GM12891 (cell line): ENCODE results near the gene C8B.

Experiments used
- DNase-seq: peaks from one replicate; pipeline ENCODE4 v3.0.0; 2011; ENCODE audit warnings: low spot score; ENCODE audit not compliant: insufficient read length
- FAIRE-seq: peaks from 2 replicates; lab custom pipeline; 2011; peaks lifted over from hg19 to GRCh38; lab: Jason Lieb, UNC
- PAX5 ChIP-seq: IDR thresholded peaks from 2 replicates; pipeline ENCODE4 v1.6.1; 2011; ENCODE audit warnings: low read length, moderate library complexity, mild to moderate bottlenecking; ENCODE audit not compliant: insufficient read depth, severe bottlenecking
- POLR2A ChIP-seq: IDR thresholded peaks from 2 replicates; pipeline ENCODE4 v1.6.1; 2011; ENCODE audit warnings: low read depth, low read length, control low read depth
- POLR2AphosphoS5 ChIP-seq: IDR thresholded peaks from 2 replicates; pipeline ENCODE4 v1.6.1; 2011; ENCODE audit warnings: low read depth, low read length, control low read depth
- POU2F2 ChIP-seq: IDR thresholded peaks from 2 replicates; pipeline ENCODE4 v1.6.1; 2011; ENCODE audit warnings: low read depth, mild to moderate bottlenecking, control low read depth, low read length, moderate library complexity
- SPI1 ChIP-seq: IDR thresholded peaks from 2 replicates; pipeline ENCODE4 v1.6.1; 2011; ENCODE audit warnings: low read depth, low read length, control low read depth
- TAF1 ChIP-seq: IDR thresholded peaks from 2 replicates; pipeline ENCODE4 v1.6.1; 2011; ENCODE audit warnings: low read depth, low read length, control low read depth

Gene C8B

GRCh38 chr1:56993475-56993874 lies 27.7 kb upstream of the C8B start:
- no peak for TF ChIP-seq PAX5
- no peak for TF ChIP-seq POU2F2
- no peak for TF ChIP-seq POLR2AphosphoS5
- TF ChIP-seq SPI1 = no peak
- FAIRE-seq (no peak), DNase-seq (no peak)

DNA sequence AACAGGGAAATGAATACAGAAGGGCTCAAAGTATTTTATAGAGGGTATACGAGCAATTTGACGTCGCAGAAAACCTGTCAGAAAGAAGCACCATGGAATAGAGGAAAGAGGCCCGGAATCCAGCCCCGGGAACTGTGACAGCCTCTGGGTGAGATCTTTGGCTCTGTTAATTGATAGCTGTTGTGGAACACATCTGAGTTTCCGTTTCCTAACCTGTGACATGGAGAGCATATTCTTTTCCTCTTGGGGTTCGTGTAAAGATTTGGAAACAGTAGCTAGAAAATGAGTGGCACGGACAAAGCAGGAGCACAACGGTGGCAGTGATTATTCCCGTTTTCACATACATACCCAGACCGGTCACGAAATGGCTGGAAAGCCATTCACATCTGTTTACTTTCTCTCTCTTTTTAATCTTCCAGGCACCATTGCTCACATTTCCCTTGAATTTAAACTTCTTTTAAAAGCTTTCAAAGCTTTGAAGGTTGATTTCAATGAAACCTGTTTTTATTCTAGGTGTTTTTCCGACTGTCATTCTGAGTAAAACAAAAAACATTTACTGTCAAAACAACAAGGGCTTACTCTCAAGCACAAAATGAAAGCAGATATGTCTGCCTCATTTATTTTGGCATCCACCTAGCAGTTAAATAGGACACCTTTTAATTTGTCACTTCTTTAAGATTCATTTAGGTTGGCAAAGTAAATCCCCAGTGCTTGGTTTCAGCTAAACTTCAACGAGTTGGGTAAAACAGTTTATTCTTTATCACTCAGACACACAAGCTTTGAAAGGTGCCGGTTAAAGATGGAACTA lies 26.7 kb upstream of the C8B start:
- no peak for TF ChIP-seq POLR2A
- no peak for TF ChIP-seq TAF1
- TF ChIP-seq SPI1 = no peak
- no peak for TF ChIP-seq POLR2AphosphoS5
- TF ChIP-seq POU2F2 = no peak
- no peak for TF ChIP-seq PAX5
- FAIRE-seq (no peak), DNase-seq (no peak)

- DNase-seq (no peak), FAIRE-seq (no peak)
- TF ChIP-seq POLR2AphosphoS5 = no peak
These were observed 25.8 kb upstream of the C8B start for GRCh38 chr1:56991576-56991975.

DNA sequence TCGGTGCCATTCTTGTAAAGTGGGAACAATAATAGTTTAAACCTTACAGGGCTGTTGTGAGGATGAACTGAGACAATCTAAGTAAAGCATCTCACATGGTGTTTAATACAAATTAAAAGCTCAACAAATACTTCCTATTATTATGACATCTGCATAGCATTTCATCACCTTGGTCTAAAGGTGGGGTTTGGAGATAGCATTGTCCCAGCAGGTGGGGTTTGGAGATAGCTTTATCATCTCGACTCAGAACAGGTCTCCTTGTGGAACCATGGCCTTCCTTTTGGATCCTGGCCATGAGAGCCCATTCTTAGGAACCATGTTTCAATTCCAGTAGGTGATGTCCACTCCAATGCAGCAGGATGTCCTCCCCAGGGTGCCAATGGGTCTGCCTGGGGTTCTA lies 20.6 kb upstream of the C8B start:
- no peak for FAIRE-seq
- TF ChIP-seq POLR2A (no peak), SPI1 (no peak), PAX5 (no peak), POU2F2 (no peak), TAF1 (no peak), POLR2AphosphoS5 (no peak)
- DNase-seq = no peak

DNA sequence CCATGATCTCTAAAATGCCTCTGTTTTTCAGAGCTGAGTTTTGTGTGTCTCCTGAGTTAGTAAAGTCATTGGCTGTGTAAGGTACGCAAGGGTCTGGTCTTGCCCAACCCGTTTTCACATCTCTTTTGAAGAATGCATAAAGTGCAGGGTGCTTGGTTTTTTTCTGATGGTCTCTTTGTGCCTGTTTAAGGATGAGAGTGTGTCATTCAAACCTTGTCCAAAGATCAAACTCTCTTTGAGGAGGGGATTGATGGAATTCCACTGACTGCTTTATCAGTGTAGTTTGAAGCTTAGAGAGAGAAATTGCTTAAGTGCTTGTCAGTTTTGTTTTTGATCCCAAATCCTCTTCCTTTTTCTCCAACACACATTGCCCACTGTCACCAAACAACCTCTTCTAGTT lies 20.0 kb upstream of the C8B start:
- no peak for DNase-seq
- no peak for FAIRE-seq
- no peak for TF ChIP-seq PAX5
- no peak for TF ChIP-seq POLR2A
- no peak for TF ChIP-seq POLR2AphosphoS5
- no peak for TF ChIP-seq TAF1

DNA sequence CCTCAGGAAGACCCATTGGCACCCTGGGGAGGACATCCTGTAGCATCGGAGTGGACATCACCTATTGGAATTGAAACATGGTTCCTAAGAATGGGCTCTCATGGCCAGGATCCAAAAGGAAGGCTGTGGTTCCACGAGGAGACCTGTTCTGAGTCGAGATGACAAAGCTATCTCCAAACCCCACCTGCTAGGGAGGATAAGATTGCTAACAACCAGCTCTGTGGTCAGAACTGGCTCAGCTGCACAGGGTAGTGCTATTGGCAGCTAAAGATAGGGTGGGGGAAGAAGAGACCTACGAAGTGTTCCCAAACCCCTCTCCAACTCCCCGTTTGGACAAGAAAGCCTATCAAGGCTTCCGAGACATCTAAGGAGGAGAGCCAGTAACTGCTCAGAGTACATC lies 17.7 kb upstream of the C8B start:
- no peak for FAIRE-seq
- TF ChIP-seq POU2F2 (no peak), POLR2AphosphoS5 (no peak), PAX5 (no peak), SPI1 (no peak), TAF1 (no peak), POLR2A (no peak)
- DNase-seq = no peak

DNA sequence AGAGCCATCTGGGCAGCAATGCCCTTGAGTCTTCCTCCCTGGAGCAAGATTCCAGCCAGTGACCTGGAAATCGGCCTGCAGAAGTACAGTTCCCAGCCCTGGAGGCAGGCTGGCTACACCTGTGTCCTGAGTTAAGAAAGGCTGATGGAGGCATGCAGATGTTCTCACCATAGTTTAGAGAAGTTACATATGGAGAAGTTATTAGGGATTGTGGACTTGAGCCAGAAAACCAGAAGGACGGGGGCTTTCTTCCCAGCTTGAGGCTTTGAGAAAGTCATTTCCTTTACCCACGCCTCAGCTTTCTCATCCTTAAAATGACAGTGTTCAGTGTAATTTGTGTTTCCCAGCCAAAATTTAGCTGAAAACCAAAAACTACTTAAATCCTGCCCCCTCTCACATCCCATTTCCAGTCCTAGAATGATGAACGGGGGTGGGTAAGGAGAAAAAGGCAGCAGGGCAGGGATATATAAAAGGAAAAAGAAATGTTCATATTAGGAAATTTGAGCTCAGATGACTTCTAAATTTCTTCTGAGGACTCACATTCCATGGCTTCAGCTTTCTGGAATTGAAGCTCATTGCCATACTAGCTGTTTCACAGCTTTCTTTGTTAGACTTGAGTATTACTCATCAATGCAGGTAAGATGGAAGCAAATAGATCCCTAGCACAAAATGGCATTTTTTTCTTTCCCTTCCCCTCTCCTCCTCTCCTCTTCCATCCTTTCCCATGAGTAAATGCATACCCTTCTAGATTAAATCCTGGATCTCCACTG lies 14.4 kb upstream of the C8B start:
- FAIRE-seq = no peak
- no peak for DNase-seq
- TF ChIP-seq SPI1 = no peak
- no peak for TF ChIP-seq TAF1
- no peak for TF ChIP-seq POU2F2
- no peak for TF ChIP-seq POLR2A
- TF ChIP-seq PAX5 = no peak
- TF ChIP-seq POLR2AphosphoS5 = no peak

DNA sequence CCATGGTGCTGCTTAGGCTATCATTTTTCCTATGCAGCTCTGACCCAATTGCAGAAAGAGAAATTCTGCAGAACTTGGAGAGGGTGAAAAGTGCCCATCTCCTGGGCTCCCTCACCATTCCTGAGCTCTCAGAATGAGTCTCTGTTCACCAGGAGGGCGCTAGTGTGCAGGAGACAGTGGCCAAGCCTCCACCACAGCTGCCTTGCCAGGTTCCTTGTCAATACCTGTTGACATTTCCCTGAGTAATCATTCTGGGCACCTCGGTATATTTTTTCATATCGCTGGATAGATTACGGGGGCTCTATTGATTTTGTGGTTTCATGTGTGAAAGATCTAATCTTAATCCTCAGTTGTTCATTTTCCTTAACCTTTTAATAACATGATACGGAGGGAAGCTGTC lies 13.0 kb upstream of the C8B start:
- FAIRE-seq (no peak), DNase-seq (no peak)
- TF ChIP-seq PAX5 = no peak
- no peak for TF ChIP-seq TAF1
- TF ChIP-seq POLR2A = no peak
- TF ChIP-seq SPI1 = no peak
- TF ChIP-seq POU2F2 = no peak
- TF ChIP-seq POLR2AphosphoS5 = no peak

GRCh38 chr1:56977910-56978309 lies 12.1 kb upstream of the C8B start:
- FAIRE-seq = no peak
- DNase-seq = no peak
- TF ChIP-seq SPI1 = no peak
- no peak for TF ChIP-seq TAF1
- no peak for TF ChIP-seq POU2F2
- no peak for TF ChIP-seq POLR2A
- no peak for TF ChIP-seq PAX5
- TF ChIP-seq POLR2AphosphoS5 = no peak

DNA sequence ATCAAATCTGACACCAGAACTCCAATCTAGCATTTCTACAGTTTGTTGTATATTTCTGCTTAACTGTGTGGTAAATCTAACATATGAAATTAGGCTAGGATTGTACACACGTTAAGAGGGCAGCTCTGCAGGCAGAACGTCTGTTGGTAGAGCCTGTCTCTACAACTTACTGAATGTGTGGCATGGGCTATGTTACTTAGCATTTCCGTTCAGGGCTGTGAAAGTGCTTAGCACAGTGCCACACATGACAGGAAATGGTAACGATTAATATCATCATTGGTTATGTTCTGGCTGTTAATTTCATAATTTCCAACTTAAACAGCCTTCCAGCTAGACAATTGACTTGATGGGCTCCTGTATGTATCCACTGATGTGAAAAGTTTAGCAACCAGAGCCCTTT lies 9.6 kb upstream of the C8B start:
- TF ChIP-seq TAF1 (no peak), SPI1 (no peak), POLR2AphosphoS5 (no peak), POU2F2 (no peak), PAX5 (no peak), POLR2A (no peak)
- FAIRE-seq (no peak), DNase-seq (no peak)
